Gastroesophageal sphincter (tissue), 4 donors: ENCODE measurements around the gene SSR4. TPM values are rescaled to one million over a fixed set of nuclear protein-coding genes. Genes with fewer than 3 reads are reported as not detected.

ENCODE experiments used
- ATAC-seq: fragments of 150-250 bp; one replicate; pipeline ENCODE4 v1.9.1; 2016; ENCODE audit warnings: mild to moderate bottlenecking, moderate library complexity
- H3K27ac ChIP-seq, 4 donors: fragments of 200-600 bp; sonication (generic) in 3 of 4; 1 replicate in 3 of 4; 2 replicates in 1 of 4; pipeline ENCODE4 v1.5.1; 2016 to 2019
- H3K27me3 ChIP-seq: fragments of 200-600 bp; sonication (generic); one replicate; pipeline ENCODE4 v1.5.1; 2019
- H3K36me3 ChIP-seq, 2 donors: fragments of 200-600 bp; sonication (generic); one replicate each; pipeline ENCODE4 v1.5.1; 2019; ENCODE audit warnings: control low read depth in 1 of 2
- H3K4me1 ChIP-seq, 3 donors: fragments of 200-600 bp; sonication (generic); 1 replicate in 2 of 3; 2 replicates in 1 of 3; pipeline ENCODE4 v1.5.1; 2016 to 2019; ENCODE audit warnings: control low read depth in 2 of 3
- H3K4me3 ChIP-seq, 2 donors: fragments of 200-600 bp; sonication (generic); one replicate each; pipeline ENCODE4 v1.5.1; 2019; ENCODE audit warnings: mild to moderate bottlenecking in 1 of 2, moderate library complexity in 1 of 2
- H3K9me3 ChIP-seq, 3 donors: fragments of 200-600 bp; sonication (generic); one replicate each; pipeline ENCODE4 v1.5.1; 2017 to 2019; ENCODE audit warnings: control low read depth in 2 of 3
- EP300 ChIP-seq: sonication (generic); formaldehyde crosslinking; IDR thresholded peaks from one replicate; pipeline ENCODE4 v1.6.1; 2017; ENCODE audit warnings: antibody characterized with exemption, mild to moderate bottlenecking
- POLR2A ChIP-seq, 2 donors: fragments of 450-650 bp; IDR thresholded peaks; one replicate each; pipeline ENCODE4 v1.6.1; 2017; ENCODE audit warnings: antibody characterized with exemption in 2 of 2, mild to moderate bottlenecking in 2 of 2, moderate library complexity in 1 of 2
- POLR2AphosphoS5 ChIP-seq: sonication (generic); formaldehyde crosslinking; IDR thresholded peaks from one replicate; pipeline ENCODE4 v1.6.1; 2017; ENCODE audit warnings: antibody characterized with exemption
- WGBS, 2 donors: methylation state at CpG; one replicate each; pipeline ENCODE4 v1.1.5; 2018; ENCODE audit warnings: low coverage in 1 of 2; 5-methylcytosine and 5-hydroxymethylcytosine counted together
- total RNA-seq, 4 donors: library from RNA; depleted of rRNA; stranded (reverse); fragments of >200 nt; gene quantifications; one replicate each; pipeline ENCODE4 v1.1.0, GENCODE V29; 2016
- TF ChIP-seq, protein P1 (sequence below), 4 experiments: fragments of 200-600 bp in 2 of 4; fragments of 450-650 bp in 2 of 4; sonication (generic) in 1 of 4; IDR thresholded peaks; one replicate each; pipeline ENCODE4 v1.5.1; 2017 to 2019; ENCODE audit warnings: antibody characterized with exemption in 4 of 4, mild to moderate bottlenecking in 2 of 4, moderate library complexity in 2 of 4

SSR4 gene
- total RNA-seq, 4 donors from 2014 or later = 75.8 to 126 (median 110) TPM

DNA sequence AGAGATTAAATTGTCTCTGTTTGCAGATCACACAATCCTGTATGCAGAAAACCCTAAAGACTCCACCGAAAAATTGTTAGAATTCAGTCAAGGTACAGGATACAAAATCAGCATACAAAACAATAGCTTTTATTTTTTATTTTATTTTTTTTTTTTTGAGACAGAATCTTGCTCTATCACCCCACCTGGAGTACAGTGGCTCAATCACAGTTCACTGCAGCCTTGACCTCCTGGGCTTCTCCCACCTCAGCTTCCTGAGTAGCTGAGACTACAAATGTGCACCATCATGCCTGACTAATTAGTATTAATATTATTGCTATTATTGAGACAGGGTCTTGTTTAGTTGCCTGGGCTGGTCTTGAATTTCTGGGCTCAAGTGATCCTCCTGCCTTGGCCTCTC is 39.3 kb upstream of the SSR4 start:
- Histone ChIP-seq H3K4me3 (no peak overlapping the region), H3K4me1 (no peaks in the 10 kb centered on the region), H3K27ac (no peak overlapping the region), H3K36me3 (no peaks in the 10 kb centered on the region), H3K9me3 (no peaks in the 10 kb centered on the region), H3K27me3 (no peaks in the 10 kb centered on the region)
- TF ChIP-seq POLR2AphosphoS5 (no peak), EP300 (no peak), POLR2A (IDR thresholded peaks at IDR 0.05) (no peak)
- TF ChIP-seq, protein P1, sequence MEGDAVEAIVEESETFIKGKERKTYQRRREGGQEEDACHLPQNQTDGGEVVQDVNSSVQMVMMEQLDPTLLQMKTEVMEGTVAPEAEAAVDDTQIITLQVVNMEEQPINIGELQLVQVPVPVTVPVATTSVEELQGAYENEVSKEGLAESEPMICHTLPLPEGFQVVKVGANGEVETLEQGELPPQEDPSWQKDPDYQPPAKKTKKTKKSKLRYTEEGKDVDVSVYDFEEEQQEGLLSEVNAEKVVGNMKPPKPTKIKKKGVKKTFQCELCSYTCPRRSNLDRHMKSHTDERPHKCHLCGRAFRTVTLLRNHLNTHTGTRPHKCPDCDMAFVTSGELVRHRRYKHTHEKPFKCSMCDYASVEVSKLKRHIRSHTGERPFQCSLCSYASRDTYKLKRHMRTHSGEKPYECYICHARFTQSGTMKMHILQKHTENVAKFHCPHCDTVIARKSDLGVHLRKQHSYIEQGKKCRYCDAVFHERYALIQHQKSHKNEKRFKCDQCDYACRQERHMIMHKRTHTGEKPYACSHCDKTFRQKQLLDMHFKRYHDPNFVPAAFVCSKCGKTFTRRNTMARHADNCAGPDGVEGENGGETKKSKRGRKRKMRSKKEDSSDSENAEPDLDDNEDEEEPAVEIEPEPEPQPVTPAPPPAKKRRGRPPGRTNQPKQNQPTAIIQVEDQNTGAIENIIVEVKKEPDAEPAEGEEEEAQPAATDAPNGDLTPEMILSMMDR (IDR thresholded peaks at IDR 0.05) = no peak
- WGBS, 2 donors = 67 to 100% methylated on average over 1 of the region's 1 CpG
- no peak for ATAC-seq

DNA sequence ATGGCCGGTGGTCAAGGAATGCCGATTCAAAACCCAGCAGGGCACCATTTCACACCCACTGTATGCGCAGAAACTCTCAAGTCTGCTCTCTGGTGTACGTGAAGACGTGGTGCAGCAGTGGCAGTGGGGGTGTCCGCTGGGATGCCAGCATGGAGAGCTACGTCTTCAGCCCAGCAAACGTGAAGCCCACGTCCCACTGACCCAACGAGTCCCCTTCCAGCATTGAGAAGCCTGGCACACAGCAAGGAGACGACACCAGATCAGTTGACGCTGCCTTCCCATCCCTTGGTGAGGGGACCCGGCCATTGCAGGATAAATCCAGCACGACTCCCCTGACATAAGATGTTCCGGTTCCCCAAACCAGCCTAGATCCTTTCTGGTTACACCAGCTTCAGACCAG is 32.6 kb upstream of the SSR4 start:
- H3K27me3 ChIP-seq = no peaks in the 10 kb centered on the region
- ATAC-seq = no peak
- no peak overlapping the region for H3K27ac ChIP-seq
- peaks cover 0 to 28% (median 4%) of the 10 kb centered on the region in 3 donors for H3K4me1 ChIP-seq
- TF ChIP-seq EP300 (no peak), POLR2AphosphoS5 (no peak), POLR2A (IDR thresholded peaks at IDR 0.05) (no peak)
- TF ChIP-seq, protein P1 (IDR thresholded peaks at IDR 0.05) = no peak
- no peaks in the 10 kb centered on the region for H3K36me3 ChIP-seq
- H3K9me3 ChIP-seq = no peaks in the 10 kb centered on the region
- no peak overlapping the region for H3K4me3 ChIP-seq
- 78 to 100% methylated on average over 1 to 6 of the region's 15 CpGs for WGBS, 2 donors

DNA sequence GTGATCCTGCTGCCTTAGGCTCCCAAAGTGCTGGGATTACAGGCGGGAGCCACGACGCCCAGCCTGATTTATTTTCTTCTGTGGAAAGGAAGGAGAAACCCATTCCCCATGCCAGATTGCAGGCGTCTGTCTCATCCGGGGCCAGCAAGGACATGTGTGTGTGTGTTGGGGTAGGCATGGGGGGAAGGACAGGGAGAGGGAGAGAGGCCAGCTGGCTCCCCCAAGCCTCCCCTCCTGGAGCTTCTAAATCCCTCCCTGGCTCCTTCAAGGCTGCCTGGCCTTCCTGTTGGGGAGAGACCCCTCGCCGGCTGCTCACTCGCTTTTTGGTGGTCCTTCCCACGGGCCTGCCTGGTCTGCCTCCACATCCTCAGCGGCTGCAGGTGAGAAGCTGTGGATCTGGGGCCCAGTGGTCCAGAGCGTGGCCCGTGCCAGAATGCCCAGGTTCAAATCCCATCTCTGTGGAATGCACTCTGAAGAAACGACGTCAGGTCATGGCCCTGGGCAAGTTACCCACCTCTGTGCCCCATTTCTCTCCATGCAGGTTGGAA is 31.8 kb upstream of the SSR4 start:
- Histone ChIP-seq H3K4me3 (no peak overlapping the region), H3K9me3 (no peaks in the 10 kb centered on the region), H3K36me3 (no peaks in the 10 kb centered on the region), H3K4me1 (peaks cover 0 to 36% (median 4%) of the 10 kb centered on the region in 3 donors), H3K27ac (no peak overlapping the region), H3K27me3 (no peaks in the 10 kb centered on the region)
- WGBS, 2 donors = no CpG with 5 or more reads among the region's 14 CpGs
- TF ChIP-seq POLR2AphosphoS5 (no peak), POLR2A (IDR thresholded peaks at IDR 0.05) (no peak)
- TF ChIP-seq, protein P1 (IDR thresholded peaks at IDR 0.05) = no peak
- ATAC-seq = no peak

DNA sequence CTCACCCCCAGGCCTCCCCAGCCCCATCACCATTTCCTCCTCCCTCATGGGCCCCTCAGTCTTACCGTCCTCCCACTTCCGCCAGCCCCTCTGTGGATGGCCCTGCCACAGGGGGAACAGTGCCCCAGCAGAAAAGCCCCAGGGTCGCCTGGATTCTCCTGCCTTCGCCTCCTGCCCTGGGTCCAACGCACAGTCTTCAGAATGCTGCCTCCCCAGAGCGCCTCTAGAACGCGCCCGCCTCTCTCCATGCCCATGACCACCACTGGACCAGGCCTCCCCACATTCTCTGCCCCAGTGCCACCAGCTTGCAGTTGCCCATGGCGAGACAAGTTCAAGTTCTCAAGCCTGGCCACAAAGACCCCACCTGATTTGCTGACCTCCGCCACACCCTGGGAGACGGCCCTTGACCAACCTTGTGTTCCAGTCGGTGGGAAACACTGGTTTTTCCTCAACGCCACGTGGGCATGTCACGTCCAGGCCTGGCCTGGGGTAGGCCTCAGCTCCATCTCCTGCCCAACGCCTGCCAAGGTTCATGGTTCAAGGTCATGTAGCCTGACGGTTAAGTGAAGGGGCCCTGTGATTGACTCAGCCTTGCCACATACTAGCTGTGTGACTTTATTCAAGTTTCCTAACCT is 31.1 kb upstream of the SSR4 start:
- Histone ChIP-seq H3K9me3 (no peaks in the 10 kb centered on the region), H3K4me3 (no peak overlapping the region), H3K4me1 (peaks cover 0 to 36% (median 4%) of the 10 kb centered on the region in 3 donors), H3K27ac (no peak overlapping the region), H3K27me3 (no peaks in the 10 kb centered on the region), H3K36me3 (peaks cover 0 to 2% of the 10 kb centered on the region in 2 donors)
- no peak for TF ChIP-seq POLR2AphosphoS5
- TF ChIP-seq, protein P1 (IDR thresholded peaks at IDR 0.05) = no peak
- TF ChIP-seq EP300 = no peak
- no peak for TF ChIP-seq POLR2A (IDR thresholded peaks at IDR 0.05)
- ATAC-seq = no peak
- 68% methylated on average over 5 of the region's 18 CpGs; no CpG with 5 or more reads in 1 of the 2 donors for WGBS, 2 donors
